GM21381 (cell line): ENCODE measurements around the gene KCNJ4.
"Not testable (repeated sequence)": the region's sequence is repeated elsewhere in the genome, so short reads cannot be mapped to it uniquely, and the experiment has no call there.

ENCODE experiments used
- ATAC-seq: cut with Tn5 transposase; IDR thresholded peaks from one replicate; pipeline ENCODE4 v1.9.1; 2021; ENCODE audit warnings: mild to moderate bottlenecking, moderate library complexity; ENCODE audit not compliant: unreplicated experiment

Gene KCNJ4

DNA sequence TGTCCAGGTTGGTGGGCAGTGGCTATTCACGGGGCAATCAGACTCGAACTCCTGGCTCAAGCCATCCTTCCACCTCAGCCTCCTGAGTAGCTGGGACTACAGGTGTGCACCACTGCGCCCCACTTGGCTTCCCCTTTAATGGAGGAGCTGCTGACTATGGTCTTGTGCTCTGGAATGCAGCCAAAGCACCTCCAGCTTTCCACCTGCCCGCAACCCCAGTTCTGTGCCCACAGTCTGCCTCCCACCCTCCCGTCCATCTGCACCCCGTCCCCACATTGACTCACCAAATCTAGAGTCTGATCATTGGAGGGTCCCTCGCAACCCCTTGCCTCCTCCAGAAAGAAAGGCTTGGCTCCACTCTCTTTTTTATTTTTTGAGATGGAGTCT is 41.0 kb downstream of the KCNJ4 start:
- no peak for ATAC-seq

DNA sequence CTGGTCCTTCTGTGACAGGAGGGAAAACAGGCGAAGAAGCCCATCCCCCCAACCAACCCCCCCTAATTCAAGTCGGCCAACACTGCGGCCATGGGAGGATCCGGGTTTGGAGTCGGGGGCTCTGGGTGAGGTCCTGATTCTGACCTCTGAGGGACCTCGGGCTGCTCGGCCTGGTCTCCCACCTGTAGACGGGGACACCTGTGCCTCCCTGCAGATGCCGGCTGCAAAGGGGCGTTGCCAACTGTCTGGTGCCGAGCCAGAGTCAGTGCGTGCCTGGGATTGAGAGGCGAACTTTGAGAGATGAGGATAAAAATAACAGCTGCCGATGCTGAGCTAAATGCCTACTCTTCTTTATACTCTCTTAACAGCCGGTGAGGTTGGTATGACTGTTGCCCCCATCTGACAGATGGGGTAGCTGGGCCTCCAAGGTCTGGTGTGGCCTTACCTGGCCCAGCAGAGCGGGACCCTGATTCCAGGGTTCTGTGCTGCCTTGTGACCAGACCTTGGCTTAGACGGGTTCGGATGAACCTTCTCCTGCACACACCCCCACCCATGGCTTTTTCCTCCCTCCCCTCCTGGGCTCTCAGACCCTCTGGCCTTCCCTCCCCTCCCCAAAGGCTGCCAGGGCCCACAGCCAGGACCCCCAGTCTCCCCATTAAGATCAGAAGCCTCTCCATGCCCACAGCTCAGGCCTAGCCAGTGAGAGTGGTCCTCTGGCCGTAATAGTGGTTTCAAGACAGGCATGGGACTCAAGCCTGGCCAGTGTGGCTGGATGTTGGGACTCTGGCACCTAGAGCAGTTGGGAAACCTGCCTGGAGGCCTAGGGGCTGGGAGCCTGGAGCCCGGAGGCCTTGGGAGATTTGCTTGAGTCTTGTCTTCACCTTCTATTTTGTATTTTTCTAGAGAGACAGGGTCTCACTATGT is 41.7 kb downstream of the KCNJ4 start:
- ATAC-seq = no peak

DNA sequence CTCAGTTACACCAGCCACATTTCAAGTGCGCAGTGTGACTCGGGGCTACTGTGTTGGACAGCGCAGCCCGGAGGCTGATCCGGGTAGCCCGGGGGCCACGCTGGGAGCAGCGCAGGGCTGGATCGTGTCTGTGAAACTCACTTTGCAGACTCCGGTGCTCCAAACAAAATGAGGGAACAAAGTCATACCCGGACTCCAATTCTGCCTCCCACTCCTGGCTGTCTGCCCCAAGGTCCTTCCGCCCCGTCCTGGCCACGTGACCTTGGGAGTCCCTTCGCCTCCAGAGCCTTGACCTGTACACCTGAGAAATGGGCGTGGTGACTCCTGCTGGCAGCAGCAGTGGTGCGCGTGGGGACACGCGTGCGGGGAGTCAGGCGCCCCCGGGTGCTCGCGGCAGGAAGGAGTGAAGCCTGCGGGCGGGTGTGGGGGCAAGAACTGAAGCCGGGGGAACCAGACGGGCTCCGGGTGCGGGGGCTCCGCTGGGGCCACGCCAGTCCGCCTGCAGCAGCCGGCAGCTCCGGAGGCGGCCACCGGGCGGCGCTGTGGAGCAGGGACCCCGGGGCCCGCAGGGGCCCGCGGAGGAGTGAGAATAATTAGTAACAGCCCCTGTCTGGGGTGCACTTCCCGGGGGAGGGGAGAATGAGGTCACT is 42.4 kb downstream of the KCNJ4 start:
- no peak for ATAC-seq

DNA sequence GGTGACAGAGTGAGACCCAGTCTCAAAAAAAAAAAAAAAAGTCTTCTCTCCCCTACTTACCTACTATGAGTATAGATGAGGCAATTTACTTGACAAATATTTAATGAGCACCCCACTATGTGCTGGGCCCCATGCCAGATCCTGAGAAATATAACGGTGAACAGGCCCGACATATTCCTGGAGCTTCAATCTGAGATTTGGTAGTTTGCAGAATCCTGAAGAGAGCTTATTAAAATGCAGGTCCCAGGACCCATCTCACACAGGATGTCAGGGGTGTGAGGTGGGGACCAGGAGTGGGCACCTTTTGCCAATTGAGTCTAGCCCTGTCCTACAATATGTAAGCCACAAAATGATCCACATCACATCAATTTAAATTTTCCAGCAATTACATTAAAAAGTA is 44.0 kb downstream of the KCNJ4 start:
- ATAC-seq = no peak

DNA sequence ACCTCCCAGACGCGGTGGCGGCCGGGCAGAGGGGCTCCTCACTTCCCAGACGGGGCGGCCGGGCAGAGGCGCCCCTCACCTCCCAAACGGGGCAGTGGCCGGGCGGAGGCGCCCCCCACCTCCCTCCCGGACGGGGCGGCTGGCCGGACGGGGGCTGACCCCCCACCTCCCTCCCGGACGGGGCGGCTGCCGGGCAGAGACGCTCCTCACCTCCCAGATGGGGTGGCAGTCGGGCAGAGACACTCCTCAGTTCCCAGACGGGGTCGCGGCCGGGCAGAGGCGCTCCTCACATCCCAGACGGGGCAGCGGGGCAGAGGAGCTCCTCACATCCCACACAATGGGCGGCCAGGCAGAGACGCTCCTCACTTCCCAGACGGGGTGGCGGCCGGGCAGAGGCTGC is 45.1 kb downstream of the KCNJ4 start:
- ATAC-seq = not testable (repeated sequence)

DNA sequence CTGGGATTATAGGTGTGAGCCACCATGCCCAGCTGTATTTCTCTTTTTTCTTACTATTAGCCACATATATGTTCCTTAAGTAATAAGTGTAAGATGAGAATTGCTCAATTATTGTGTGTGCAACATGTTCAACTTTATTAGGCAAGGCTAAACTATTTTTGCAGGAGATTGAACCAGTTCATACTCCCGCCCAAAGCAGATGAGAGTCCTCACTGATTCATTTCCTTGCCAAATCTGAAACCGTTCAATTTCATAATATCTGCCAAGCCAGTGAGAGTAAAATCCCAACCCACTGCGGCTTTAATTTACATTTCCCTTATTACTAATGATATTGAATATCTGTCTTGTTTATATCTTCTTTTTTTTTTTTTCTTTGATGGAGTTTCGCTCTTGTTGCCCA is 48.4 kb downstream of the KCNJ4 start:
- ATAC-seq = no peak

DNA sequence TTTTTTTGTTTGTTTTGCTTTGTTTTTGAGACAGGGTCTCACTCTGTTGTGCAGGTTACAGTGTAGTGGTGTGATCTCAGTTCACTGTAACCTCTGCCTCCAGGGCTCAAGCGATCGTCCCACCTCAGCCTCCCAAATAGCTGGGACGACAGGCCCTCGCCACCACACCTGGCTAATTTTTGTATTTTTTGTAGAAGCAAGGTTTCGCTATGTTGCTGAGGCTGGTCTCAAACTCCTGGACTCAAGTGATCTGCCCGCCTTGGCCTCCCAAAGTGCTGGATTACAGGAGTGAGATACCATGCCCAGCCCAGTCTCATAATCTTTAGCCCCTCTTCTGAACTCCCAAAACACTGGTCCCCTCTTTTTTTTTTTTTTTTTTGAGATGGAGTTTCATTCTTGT is 50.6 kb downstream of the KCNJ4 start:
- no peak for ATAC-seq

DNA sequence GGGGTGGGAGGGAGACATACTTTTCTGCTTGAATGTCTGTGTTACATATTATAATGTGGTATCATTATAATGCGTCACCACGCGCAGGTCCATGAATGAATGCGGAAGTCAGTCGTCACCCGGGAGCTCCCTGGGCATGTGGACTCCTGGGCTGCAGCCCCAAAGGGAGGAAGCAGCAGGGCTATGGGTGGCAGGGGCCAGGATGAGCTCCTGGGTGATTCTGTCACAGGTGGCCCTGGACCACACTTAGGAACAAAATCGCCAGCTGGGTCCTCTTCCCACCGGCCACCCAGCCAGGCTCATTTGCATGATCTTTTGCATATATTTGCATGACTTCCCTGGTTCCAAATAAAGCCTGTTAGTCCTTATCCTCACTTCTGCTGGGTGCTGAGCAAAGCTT is 51.2 kb downstream of the KCNJ4 start:
- ATAC-seq = no peak

DNA sequence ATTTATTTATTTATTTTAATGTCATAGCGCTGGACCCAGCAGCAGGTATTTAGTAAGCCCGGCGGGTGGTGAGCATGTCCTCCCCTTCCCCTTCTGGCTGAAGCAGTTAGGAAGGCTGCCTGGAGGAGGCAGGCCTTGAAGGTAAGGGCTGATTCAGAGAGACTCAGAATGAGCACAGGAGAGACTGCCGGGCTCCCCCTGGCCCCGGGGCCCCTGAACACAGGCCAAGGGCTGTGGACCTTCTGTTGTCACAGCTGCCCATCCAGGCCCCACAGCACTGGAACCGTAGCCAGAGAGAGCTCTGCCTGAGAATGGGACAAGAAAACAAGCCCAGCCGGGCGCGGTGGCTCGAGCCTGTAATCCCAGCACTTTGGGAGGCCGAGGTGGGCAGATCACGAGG is 52.8 kb downstream of the KCNJ4 start:
- ATAC-seq = no peak

DNA sequence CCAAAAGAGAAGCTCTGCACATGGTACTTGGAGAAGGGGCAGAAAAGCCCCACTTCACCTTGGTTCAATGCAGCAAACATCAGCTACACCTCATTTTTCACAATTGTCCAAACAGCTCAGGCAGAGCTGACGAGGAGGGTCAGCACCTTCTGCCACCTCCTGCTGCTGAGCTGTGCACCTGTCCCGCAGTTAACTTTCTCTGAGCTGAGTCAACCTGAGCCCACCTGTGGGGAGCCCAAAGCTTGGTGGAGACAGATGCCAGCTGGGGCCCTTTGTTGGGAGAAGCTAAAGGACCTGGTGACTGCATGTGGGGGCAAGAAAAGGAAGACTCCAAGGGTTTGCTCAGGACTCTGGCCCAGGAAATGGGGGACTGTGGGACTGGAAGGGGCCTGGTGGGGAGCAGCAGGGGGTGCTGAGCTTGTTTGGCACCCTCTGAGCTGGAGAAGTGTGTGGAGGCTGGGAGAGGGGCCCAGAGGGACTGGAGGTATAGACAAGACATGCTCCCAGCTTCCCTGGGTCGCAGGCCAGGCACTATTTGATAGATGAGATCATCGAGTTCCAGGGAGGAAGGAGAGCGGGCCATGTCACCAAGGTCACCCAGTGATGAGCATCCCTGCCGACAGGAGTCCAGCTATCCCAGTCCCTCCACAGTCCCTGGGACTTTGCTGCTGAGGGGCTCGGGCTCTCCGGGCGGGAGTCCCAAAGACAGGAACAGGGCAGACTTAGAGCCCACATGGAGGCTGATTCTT is 53.5 kb downstream of the KCNJ4 start:
- no peak for ATAC-seq

DNA sequence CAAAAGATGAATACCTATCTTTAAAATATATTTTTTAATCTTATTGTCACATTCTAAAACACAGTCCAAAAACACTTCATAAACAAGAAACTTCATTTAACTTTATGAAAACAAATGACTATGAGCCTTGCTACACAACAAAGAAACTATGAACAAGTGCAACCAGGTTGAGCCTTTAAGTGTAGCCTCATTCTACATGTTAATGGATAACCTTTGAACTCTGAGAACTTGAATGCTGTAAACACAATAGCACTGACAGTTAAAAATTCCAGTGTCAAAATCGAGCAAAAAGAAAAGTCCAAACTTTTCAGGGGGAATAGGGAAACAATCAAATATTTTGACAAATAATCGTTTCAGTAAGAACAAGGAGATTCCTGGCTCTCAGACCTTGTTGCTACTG is 54.7 kb downstream of the KCNJ4 start:
- not testable (repeated sequence) for ATAC-seq

DNA sequence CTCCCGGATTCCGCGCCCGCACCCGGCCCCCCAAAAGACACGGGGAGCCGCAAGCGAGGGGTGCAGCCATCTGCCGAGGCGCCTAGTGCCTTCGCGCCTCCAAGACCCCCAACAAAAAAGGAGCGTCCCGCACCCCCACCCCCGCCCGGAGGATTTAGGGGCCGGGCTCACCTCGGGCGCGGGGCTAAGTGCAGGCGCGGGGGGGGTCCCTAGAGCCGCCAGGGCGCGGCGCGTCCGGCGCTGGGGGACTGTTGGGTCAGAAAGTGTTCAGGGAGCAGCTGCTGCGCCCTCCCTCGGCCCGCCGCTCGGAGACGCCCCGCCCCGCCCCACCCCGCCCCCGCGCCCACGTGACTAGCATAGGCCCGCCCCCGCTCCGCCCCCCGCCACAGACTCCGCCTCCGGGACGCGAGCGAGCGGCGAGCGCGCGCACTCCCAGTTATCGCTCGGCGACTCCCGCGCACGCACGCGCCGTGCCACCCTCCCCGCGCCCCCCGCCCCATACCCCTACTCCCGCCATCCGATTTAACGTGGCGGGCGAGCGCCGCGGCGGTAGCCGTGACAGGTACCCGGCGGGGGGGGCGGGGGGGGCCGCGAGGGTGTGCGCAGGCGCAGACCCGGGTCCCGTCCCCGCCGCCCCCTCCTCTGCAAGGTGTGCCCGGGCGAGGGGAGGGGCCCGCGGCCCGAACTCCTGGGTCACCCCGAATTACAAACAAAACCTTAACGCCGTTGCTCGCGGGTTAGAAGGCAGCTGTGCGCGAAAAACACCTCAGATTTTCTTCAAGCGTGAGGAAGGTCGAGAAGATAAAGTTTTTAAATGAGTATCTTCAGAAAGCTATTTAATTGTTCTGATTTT is 56.2 kb downstream of the KCNJ4 start:
- ATAC-seq = peak; percentile 42

DNA sequence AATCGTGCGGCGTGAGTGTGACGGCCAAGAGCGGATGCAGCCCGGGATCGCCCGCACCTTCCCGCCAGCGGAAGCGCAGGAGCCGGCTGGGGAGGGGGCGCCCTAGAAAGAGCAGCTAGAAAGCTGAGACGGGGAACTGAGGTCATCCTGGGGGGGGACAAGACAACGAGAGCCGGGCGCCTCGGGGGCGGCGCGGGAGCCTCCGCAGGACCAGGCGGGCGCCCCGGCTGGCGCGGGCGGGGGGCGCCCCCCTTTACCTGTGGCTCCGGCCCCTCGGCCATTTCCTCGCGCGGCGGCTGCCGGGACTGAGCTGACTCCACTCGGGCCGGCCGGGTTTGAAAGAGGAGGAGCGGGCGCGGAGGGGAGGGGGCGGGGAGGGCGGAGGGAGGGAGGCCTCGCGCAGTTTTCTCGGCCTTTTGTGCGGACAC is 56.8 kb downstream of the KCNJ4 start:
- peak; percentile 30 for ATAC-seq

DNA sequence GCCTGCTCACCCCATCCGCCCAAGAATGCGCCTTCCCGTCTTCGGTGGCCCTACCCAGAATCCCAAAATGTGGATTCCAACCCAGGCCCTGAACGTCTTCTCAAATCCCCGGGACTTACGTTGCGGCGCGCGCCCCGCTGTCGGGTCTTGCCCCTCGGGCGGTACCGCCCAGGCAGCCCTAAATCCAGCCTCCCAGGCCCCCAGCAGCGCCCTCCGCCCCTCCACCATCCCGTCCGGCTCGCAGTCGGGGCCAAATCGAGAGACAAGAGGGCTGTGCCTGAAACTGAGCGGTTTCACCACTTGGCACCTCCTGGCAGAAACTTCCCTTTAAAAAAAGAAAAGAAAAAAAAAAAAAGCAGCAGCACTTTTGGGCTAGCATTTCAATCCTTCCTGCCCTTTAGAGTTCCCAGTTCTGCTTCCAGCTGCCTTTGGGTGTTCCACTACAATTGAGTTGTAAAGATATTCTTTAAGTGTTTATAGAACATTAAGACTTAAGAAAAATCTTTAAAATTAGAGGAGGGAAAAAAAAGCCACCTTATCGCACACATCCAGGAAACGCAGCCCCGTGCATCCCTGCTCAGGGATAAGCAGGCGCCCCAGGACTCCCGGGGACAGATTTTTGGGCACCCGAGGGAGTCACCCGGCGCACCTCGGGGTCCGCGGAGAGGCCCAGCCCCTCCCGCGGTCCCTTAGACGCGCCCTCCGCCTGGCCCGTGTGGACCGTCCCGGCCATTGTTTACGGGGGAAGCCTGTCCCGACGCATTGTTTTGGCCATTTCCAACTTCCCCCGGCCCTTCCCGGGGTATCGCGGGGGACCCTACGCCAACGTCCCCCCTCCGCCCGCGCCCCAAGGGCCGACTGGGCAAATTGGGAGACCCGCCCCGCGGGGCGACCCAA is 57.6 kb downstream of the KCNJ4 start:
- ATAC-seq = no peak

DNA sequence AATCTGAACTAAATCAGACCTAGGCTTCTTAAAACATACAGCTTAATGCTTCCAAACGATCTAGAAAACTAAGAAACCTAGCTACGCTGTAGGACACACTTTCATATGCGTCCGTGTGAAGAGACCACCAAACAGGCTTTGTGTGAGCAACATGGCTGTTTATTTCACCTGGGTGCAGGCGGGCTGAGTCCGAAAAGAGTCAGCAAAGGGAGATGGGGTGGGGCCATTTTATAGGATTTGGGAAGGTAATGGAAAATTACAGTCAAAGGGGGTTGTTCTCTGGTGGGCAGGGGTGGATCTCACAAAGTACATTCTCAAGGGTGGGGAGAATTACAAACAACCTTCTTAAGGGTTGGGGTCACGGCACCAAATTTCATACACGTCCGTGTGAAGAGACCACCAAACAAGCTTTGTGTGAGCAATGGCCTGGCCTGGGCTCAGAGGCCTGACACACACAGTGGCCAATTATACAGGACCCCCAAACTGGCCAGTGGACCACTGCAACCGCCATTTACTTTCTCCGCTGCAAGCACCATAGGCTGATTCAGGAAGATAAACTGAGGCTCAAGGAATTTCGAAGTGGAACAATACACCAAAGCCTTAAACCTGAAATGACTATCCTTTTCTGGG is 58.4 kb downstream of the KCNJ4 start:
- not testable (repeated sequence) for ATAC-seq

DNA sequence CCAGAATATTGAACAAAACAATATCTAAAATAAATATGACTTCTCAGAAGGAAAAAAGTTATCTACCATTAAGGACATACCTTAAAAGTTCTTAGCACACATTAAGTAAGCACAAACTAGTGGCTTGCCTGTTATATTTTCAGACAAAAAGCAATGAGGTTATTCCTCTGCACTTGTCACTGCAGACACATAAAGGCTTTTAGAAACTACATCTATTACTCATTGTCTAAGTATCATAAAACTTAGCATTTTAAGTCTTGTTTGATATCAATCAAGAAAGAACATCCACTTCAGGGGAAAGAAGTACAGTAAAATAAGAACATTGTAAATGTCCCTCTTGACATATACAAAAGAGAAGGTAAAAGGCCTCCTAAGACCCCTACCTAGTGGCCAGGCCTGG is 59.1 kb downstream of the KCNJ4 start:
- not testable (repeated sequence) for ATAC-seq

DNA sequence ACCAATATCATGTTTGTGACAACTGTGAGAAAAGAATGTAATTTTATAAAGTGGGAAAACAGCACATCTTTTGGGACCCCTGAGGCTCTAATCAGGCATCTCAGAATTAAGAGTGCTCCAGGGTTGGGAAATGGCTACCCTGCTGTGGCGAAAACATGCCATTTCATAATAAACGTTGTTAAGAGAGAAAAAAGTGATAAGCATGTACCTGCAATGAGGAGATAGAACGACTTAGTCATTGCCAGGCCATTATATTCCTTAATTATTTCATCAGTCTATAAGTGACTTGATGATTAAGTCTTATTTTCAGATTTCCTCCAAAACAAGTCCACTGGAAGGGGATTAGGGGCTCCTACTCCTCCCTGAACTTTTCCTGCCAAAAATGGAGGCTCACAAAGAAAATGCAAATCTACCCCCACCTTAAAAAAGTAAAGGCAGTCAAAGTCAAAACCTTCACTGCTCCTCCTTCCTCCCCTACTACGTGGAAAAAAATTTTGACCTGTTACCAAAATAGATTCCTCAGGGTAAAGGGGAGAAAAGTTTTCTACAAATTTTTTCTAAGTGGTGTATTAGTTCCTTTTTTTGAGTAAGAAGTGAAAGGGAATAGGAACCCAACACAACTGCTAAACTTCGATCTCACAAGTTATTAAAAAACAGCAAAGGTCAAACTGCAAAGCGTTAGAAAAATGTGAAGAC is 59.9 kb downstream of the KCNJ4 start:
- ATAC-seq = not testable (repeated sequence)

DNA sequence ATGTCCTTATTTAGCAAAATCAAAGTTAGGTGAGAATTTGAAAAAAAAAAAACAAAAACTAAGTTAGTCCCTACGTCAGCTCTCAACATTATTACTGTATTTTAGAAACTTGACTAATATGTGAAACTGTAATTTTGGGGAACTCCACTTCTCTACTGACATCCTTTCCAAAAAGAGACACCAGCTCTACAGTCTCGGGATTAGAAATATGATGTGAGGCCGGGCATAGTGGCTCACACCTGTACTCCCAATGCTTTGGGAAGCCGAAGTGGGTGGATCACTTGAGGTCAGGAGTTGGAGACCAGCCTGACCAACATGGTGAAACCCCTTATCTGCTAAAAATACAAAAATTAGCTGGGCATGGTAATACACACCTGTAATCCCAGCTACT is 65.6 kb downstream of the KCNJ4 start:
- ATAC-seq = not testable (repeated sequence)
